ENCODE measurements around the gene TMEM183A.
"Not testable (repeated sequence)": the region's sequence is repeated elsewhere in the genome, so short reads cannot be mapped to it uniquely, and the experiment has no call there.

TMEM183A gene

GRCh38 chr1:203006948-203007871 lies at the start of gene TMEM183A:
TSS of gene TMEM183A (plus strand) at chr1:203007374. CDS start at chr1:203007466, 92 bp downstream.
- FAIRE-seq: peak; percentile 89

DNA sequence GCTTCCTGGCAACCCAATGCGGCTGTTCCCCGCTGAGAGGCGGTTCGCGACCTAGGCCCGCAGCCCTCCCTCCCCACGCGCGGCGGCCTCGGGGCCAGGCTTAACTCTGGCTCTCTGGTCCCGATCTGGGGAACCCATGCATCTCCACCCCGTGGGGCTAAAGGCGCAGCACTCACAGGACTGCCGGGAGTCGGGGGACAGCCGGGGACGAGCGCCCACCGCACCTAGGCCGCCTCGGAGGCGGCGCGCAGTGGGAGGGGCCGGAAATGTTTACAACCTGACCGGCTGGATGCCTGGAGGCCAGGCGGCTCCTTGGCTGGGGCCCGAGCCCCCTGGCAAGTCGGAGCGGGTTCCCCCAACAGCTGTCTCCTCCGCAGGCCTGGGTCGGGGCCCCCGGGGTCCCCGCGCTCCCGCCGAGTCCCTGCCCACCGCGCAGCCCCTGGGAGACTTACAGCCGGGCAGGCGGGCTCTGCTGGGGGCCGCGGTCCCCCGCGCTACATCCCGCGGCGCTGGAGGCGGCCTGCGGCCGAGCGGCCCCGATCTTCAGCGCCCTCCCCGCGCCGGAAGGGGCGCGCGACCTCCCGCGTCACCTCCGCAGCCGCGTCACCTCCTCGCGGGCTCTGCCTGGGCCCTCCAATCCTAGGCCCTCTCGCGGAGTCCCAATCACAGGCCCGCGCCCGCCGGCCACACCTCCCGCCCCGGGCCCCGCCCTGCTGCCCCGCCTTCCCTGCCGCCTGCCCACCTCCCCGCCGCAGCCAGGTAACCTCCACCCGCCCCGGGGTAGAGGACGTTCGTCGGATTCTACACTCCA lies 49.2 kb upstream of the TMEM183A start, which contains the start of gene ADIPOR1:
Gene ADIPOR1 (minus strand): TSS at position 580 of the 811 bp plus-strand sequence. CDS start 7,242 bp downstream, outside the sequence.
- FAIRE-seq: no peak

- no peak for FAIRE-seq
These were observed 48.5 kb upstream of the TMEM183A start for GRCh38 chr1:202958544-202959275.

DNA sequence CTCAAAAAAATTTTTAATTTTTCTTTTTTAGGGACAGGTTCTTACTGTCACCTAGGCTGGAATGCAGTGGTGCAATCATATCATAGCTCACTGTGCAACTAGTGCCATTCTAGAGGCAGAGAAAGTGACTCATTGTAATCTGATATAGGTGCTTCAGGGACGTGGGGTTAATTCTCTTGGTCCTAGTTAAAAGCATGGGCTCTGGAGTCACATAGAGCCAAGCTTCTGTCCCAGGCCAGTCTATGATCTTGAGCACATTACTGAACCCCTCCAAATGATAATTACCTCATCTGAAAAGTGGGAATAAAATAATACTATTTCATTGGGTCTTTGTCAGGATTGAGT lies 47.9 kb upstream of the TMEM183A start:
- no peak for FAIRE-seq

DNA sequence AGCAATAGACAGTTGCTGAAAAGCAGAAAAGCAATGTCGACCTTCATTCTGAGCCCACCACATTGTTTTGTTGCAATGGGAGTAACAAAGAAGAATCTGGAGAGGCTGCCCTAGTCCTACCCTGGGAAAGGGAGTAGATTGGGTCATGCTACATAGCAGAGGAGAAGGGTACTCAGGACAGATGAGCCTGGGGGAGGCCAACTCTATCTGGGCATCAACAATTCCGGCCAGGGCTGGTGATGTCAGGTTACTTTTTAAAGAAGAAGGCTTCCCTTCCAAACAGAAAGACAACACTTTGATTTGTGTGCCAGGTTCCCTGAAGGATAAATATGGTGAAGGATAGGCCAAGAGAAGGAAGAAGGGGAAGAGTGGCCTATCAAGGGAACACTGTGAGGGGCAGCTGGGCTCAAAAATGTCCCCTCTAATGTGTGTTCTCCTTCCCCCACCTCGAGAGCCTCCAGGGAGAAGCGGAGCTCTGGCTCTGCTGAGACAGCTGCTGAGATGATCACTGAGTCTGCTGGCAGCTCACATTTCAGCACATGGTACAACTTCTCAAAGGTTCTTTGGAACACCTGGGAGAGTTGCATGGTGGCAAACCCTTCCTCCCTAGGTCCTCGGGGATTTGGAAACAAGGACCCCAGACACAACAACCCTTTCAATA lies 45.8 kb upstream of the TMEM183A start:
- FAIRE-seq: no peak

DNA sequence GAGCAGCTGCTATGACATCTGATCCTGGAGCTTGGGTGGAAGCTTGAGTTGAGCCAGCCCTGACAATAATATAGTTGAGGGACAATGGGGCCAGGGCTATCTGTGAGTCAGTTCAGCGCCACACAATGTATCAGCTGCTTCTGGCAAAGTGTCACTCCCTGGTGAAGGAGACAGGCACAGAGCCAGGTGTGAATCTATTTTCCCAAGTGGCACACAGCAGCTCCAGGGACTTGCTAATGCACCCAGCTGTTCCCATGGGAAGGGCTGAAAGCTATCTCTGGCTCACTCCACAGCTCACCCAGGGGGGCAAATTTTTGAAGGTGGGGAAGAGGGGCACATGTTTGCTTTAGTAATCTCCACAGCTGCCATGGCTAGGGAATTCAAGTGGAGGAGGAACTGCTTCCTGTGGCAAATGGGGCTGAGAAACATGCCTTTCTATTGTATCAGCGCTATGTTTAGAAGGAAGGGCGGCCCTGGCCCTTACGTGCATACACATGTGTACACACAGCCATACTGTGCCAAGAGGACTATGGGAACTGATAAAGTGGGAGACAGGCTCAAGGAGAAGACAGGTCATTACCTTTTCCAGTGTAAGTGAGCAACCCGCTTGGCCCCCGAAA lies 42.3 kb upstream of the TMEM183A start:
- FAIRE-seq: no peak

- no peak for FAIRE-seq
These were observed 41.8 kb upstream of the TMEM183A start for GRCh38 chr1:202965422-202965821.

DNA sequence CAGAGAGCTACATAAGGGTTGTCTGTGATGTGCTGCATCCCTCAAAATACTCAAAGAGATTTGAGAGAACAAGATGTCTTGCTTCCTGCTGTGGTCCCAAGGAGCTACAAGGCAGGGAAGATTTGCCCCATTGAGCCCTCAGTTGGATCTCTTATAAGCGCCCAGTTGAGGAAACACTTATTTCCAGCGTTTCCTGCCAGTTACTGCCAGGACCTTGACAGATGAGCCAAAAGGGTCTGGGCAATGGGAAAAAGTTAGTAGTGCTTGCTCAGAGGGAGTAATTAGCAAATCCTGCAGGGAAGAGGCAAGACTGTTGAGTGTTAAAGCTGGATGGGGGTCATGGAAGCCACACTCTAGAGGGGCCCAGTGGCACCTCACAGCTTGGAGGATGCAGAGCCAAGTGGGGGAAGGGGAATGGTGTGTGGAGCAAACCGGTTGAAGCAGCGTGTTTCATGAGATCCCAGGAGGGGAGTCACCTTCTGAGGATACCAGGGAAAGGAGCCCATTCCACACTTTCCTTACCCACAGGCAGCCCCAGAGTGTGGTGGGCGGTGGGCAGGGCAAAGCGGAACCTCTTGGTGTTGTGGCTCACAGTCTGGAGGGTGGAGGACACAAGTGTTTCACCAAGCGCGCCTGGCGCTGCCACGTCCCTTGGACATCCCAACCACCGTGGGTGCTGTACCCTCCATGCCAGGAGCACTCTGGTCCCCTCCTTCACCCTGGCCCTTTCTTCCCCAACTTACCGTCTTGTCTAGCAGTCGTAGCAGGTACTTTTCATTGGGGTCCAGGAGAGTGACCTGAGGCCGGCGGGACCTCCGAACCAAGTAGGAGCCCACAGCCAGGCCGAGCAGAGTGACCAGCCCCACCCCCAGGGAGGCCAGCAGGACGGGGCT lies 40.9 kb upstream of the TMEM183A start:
- FAIRE-seq: no peak

- FAIRE-seq: no peak
These were observed 39.4 kb upstream of the TMEM183A start for GRCh38 chr1:202967684-202968281.

DNA sequence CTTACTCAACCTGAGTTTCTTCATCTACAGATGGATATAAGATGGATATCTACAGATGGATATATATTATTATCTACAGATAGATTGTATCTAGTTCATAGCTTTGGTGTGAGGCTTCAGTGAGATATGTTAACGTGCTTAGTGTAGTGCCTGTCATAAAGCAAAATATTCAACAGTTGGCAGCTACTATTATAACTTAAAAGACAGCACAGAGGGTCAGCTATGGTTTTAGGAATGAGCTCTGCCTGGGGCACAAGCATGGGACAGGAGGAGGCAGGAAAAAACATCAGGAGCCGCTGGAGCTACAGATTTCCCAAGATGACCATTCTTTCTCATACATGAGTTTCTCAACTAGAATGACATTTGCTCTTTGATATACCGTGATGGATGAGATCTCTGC lies 38.8 kb upstream of the TMEM183A start:
- FAIRE-seq: no peak

- no peak for FAIRE-seq
These were observed 38.3 kb upstream of the TMEM183A start for GRCh38 chr1:202968895-202969295.

GRCh38 chr1:202972046-202972445 lies 35.1 kb upstream of the TMEM183A start:
- no peak for FAIRE-seq

GRCh38 chr1:202974856-202975255 lies 32.3 kb upstream of the TMEM183A start:
- FAIRE-seq: no peak

DNA sequence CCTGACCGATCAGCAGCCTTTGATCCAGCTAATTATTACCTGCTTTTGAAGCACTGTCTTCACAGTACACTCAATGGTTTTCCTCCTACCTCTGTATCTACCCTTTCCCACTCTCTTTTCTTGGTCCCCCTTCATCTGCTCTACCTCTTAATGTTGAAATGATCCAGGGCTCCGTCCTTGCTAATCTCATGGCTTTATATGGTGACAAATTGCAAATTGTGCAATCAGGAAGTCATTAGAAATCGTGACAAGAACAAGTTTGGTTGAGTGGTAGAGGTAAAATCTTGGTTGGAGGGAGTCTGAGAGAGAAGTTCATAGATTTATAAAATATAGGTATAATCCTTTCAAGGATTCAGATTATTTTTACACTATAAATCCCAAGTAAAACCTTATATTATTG lies 30.5 kb upstream of the TMEM183A start:
- no peak for FAIRE-seq

GRCh38 chr1:202979459-202979858 lies 27.7 kb upstream of the TMEM183A start:
- FAIRE-seq: no peak

- FAIRE-seq: no peak
These were observed 25.2 kb upstream of the TMEM183A start for GRCh38 chr1:202981939-202982338.

- no peak for FAIRE-seq
These were observed 24.3 kb upstream of the TMEM183A start for GRCh38 chr1:202982715-202983430.

DNA sequence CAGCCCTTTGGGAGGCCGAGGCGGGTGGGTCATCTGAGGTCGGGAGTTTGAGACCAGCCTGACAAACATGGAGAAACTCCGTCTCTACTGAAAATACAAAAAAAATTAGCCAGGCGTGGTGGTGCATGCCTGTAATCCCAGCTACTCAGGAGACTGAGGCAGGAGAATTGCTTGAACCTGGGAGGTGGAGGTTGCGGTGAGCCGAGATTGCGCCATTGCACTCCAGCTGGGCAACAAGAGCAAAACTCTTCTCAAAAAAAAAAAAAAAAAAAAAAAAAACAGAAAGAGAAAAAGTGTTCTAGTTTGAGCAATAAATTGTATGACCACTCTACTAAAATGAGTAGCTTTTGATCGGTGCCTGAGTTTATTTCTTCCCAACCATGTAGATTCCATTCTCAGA lies 21.1 kb upstream of the TMEM183A start:
- not testable (repeated sequence) for FAIRE-seq

GRCh38 chr1:202987255-202987654 lies 19.9 kb upstream of the TMEM183A start:
- no peak for FAIRE-seq

Data from G401.6 (cell line).